AG09309 (cell line): ENCODE data around the gene NUCB1.

Source experiments
- DNase-seq: peaks from one replicate; pipeline ENCODE4 v3.0.0-alpha.2; 2010; ENCODE audit warnings: low read depth
- H3K4me3 ChIP-seq: 2 replicates; pipeline ENCODE4 v1.5.1; 2011; ENCODE audit warnings: mild to moderate bottlenecking, low read depth, low read length, moderate library complexity; ENCODE audit not compliant: control insufficient read depth
- CTCF ChIP-seq: IDR thresholded peaks from 2 replicates; pipeline ENCODE4 v1.5.1; 2011; ENCODE audit warnings: mild to moderate bottlenecking, low read depth, low read length, inconsistent platforms; ENCODE audit not compliant: insufficient read depth, control insufficient read depth; ENCODE audit errors: missing control alignments

Gene NUCB1

GRCh38 chr19:48969276-48970138 is 69.4 kb downstream of the NUCB1 start:
- no peak for TF ChIP-seq CTCF
- H3K4me3 ChIP-seq, result no peak overlapping the region
- DNase-seq, result no peak

- H3K4me3 ChIP-seq, result no peak overlapping the region
- DNase-seq, result no peak
- TF ChIP-seq CTCF, result no peak
Observed at GRCh38 chr19:48970139-48970766, 70.1 kb downstream of the NUCB1 start.

DNA sequence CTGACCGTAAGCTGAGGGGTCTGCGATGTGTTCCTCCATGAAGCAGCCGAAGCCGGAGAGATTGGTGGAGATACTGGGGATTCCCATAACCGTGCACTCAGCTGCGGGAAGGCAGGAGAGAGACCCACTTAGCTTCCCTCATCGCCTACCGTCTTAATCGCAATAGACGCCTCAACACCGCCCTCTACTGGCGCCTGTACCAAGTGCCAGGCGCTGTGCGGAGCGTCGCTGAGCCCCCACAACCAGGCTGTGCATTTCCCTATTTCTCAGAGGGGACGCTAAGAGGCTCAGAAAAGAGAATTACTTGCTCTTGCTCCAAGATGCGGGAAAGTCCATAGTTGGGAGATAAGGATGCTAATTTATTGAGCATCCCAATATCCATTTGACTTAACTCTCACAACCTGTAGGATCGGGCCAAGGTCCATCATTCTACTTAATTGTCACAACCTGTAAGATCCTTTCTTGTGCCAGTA is 70.8 kb downstream of the NUCB1 start:
- H3K4me3 ChIP-seq, result no peak overlapping the region
- peak; percentile 93 for TF ChIP-seq CTCF
- no peak for DNase-seq
